Right lobe of liver (tissue), 4 donors: ENCODE measurements around the gene TEX10.

Experiments
- CTCF ChIP-seq, 4 donors: fragments of 200-600 bp in 3 of 4; fragments of 450-650 bp in 1 of 4; IDR thresholded peaks; one replicate each; pipeline versions ENCODE4 v1.5.1 to v1.8.0; 2016 to 2022; ENCODE audit warnings: antibody characterized with exemption in 4 of 4, mild to moderate bottlenecking in 2 of 4
- POLR2A ChIP-seq: fragments of 450-650 bp; IDR thresholded peaks from one replicate; pipeline ENCODE4 v1.6.1; 2017; ENCODE audit warnings: antibody characterized with exemption, mild to moderate bottlenecking
- donor health status: DM: no; HTN: no; CAD: no.
- donor health status: DM: no; HTN: no; CAD: no.
- donor health status: DM: no; HTN: yes; CAD: no.

- no peak for TF ChIP-seq CTCF (IDR thresholded peaks at IDR 0.05)
- TF ChIP-seq POLR2A = no peak
Observed at GRCh38 chr9:100268271-100268670, 84.5 kb downstream of the TEX10 start.
